Measurements from ENCODE around the gene LARP1.

LARP1 gene

GRCh38 chr5:154823605-154824004 lies 68.4 kb downstream of the LARP1 start:
- no peak for TF ChIP-seq CTCF (conservative IDR thresholded peaks at IDR 0.05)
- TF ChIP-seq ZFX (IDR thresholded peaks at IDR 0.05) = no peak
- H3K27ac ChIP-seq = no peak overlapping the region

GRCh38 chr5:154824070-154824469 lies 68.9 kb downstream of the LARP1 start:
- TF ChIP-seq ZFX (IDR thresholded peaks at IDR 0.05) (no peak), CTCF (conservative IDR thresholded peaks at IDR 0.05) (no peak)
- H3K27ac ChIP-seq = no peak overlapping the region

GRCh38 chr5:154829181-154829588 lies 74.0 kb downstream of the LARP1 start:
- H3K27ac ChIP-seq = peak overlapping the region; percentile 13; the same call in 1 of the 2 replicates

GRCh38 chr5:154829589-154830218 lies 74.5 kb downstream of the LARP1 start:
- TF ChIP-seq CTCF (conservative IDR thresholded peaks at IDR 0.05) (no peak), ZFX (IDR thresholded peaks at IDR 0.05) (no peak)
- peak overlapping the region; percentile 13 for H3K27ac ChIP-seq

More at GRCh38 chr5:154829181-154829588, 74.0 kb downstream of the LARP1 start:
- no peak for TF ChIP-seq ZFX (IDR thresholded peaks at IDR 0.05)
- no peak for TF ChIP-seq CTCF (conservative IDR thresholded peaks at IDR 0.05)

GRCh38 chr5:154830219-154830595 lies 75.0 kb downstream of the LARP1 start:
- TF ChIP-seq CTCF (conservative IDR thresholded peaks at IDR 0.05) (no peak), ZFX (IDR thresholded peaks at IDR 0.05) (no peak)
- peak overlapping the region; percentile 13; the same call in 1 of the 2 replicates for H3K27ac ChIP-seq

- H3K27ac ChIP-seq = no peak overlapping the region
- no peak for TF ChIP-seq CTCF (conservative IDR thresholded peaks at IDR 0.05)
- no peak for TF ChIP-seq ZFX (IDR thresholded peaks at IDR 0.05)
Measured at GRCh38 chr5:154830596-154830995, 75.4 kb downstream of the LARP1 start.

- TF ChIP-seq CTCF (conservative IDR thresholded peaks at IDR 0.05) (no peak), ZFX (IDR thresholded peaks at IDR 0.05) (no peak)
- H3K27ac ChIP-seq = no peak overlapping the region
Measured at GRCh38 chr5:154831451-154831850, 76.3 kb downstream of the LARP1 start.

GRCh38 chr5:154832804-154833203 lies 77.6 kb downstream of the LARP1 start:
- H3K27ac ChIP-seq = peak overlapping the region; percentile 18; the same call in 1 of the 2 replicates
